Measurements from ENCODE around the gene DLG5. TPM values are rescaled to one million over a fixed set of nuclear protein-coding genes. Genes with fewer than 3 reads are reported as not detected.
A peak's percentile ranks its signal among the peaks of the same experiment; 100 is the strongest.

The DLG5 gene
- total and polyA plus RNA-seq, 9 of the 15 experiments (the other 6 are each of a cell fraction or from before 2014, with no cell fraction given), result 1.4 to 26.8 (median 11.2) TPM

- TF ChIP-seq, protein P1, sequence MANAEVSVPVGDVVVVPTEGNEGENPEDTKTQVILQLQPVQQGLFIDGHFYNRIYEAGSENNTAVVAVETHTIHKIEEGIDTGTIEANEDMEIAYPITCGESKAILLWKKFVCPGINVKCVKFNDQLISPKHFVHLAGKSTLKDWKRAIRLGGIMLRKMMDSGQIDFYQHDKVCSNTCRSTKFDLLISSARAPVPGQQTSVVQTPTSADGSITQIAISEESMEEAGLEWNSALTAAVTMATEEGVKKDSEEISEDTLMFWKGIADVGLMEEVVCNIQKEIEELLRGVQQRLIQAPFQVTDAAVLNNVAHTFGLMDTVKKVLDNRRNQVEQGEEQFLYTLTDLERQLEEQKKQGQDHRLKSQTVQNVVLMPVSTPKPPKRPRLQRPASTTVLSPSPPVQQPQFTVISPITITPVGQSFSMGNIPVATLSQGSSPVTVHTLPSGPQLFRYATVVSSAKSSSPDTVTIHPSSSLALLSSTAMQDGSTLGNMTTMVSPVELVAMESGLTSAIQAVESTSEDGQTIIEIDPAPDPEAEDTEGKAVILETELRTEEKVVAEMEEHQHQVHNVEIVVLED (CRISPR knock-in tag; IDR thresholded peaks at IDR 0.05), result no peak
- TF ChIP-seq ZBTB33 (CRISPR knock-in tag; IDR thresholded peaks at IDR 0.05) (peak; percentile 42; the same call in 1 of the 2 replicates), KAT2B (IDR thresholded peaks at IDR 0.05; ENCODE audit: low read depth, low read length) (no peak), MEIS2 (IDR thresholded peaks at IDR 0.05; ENCODE audit: partially characterized antibody) (no peak), FOXK2 (conservative IDR thresholded peaks at IDR 0.05 in 1 of 2, IDR thresholded peaks at IDR 0.05 in 1 of 2; ENCODE audit: low read depth in 2 of 2) (no peak), NCOA1 (IDR thresholded peaks at IDR 0.05; ENCODE audit: low read depth) (no peak), LCOR (CRISPR knock-in tag; IDR thresholded peaks at IDR 0.05) (no peak), ZBTB9 (CRISPR knock-in tag; IDR thresholded peaks at IDR 0.05) (no peak; the same call in 1 of the 2 replicates), PCBP2 (IDR thresholded peaks at IDR 0.05; ENCODE audit: low read depth, low read length, poor library complexity, severe bottlenecking) (no peak), ZNF12 (CRISPR knock-in tag; IDR thresholded peaks at IDR 0.05) (no peak), ELF2 (CRISPR knock-in tag; IDR thresholded peaks at IDR 0.05) (no peak), IRF1 (CRISPR knock-in tag; IDR thresholded peaks at IDR 0.05; ENCODE audit: borderline replicate concordance) (no peak), RAD51 (IDR thresholded peaks at IDR 0.05; ENCODE audit: borderline replicate concordance, low read depth) (no peak), SOX6 (IDR thresholded peaks at IDR 0.05) (0 out of 2 replicates have a peak, but pooled peaks have one; percentile 13), ZNF696 (CRISPR knock-in tag; conservative IDR thresholded peaks at IDR 0.05) (no peak)
- TF ChIP-seq, protein P2, sequence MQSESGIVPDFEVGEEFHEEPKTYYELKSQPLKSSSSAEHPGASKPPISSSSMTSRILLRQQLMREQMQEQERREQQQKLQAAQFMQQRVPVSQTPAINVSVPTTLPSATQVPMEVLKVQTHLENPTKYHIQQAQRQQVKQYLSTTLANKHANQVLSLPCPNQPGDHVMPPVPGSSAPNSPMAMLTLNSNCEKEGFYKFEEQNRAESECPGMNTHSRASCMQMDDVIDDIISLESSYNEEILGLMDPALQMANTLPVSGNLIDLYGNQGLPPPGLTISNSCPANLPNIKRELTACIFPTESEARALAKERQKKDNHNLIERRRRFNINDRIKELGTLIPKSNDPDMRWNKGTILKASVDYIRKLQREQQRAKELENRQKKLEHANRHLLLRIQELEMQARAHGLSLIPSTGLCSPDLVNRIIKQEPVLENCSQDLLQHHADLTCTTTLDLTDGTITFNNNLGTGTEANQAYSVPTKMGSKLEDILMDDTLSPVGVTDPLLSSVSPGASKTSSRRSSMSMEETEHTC (IDR thresholded peaks at IDR 0.05), result no peak
- TF ChIP-seq, protein P3, sequence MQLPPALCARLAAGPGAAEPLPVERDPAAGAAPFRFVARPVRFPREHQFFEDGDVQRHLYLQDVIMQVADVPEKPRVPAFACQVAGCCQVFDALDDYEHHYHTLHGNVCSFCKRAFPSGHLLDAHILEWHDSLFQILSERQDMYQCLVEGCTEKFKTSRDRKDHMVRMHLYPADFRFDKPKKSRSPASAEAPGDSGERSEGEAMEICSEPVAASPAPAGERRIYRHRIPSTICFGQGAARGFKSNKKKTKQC (CRISPR knock-in tag; IDR thresholded peaks at IDR 0.05), result no peak
- TF ChIP-seq, protein P4, sequence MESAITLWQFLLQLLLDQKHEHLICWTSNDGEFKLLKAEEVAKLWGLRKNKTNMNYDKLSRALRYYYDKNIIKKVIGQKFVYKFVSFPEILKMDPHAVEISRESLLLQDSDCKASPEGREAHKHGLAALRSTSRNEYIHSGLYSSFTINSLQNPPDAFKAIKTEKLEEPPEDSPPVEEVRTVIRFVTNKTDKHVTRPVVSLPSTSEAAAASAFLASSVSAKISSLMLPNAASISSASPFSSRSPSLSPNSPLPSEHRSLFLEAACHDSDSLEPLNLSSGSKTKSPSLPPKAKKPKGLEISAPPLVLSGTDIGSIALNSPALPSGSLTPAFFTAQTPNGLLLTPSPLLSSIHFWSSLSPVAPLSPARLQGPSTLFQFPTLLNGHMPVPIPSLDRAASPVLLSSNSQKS (CRISPR knock-in tag; IDR thresholded peaks at IDR 0.05), result no peak
Measured at GRCh38 chr10:77846718-77847311, 79.7 kb downstream of the DLG5 start (continued).
